ENCODE data around the gene MRPL1. TPM values are rescaled to one million over a fixed set of nuclear protein-coding genes. Genes with fewer than 3 reads are reported as not detected.

MRPL1 gene
- total RNA-seq, 1 experiment from 2014 or later: 53.3 TPM

GRCh38 chr4:77821775-77822174 lies 40.9 kb upstream of the MRPL1 start:
- POLR2A ChIA-PET: interaction anchor here (1.4 to 6.4 kb wide), 4 partner anchors 10 to 100 kb away, joined by 4 to 332 read pairs (median 60); partner anchors contain the start of gene MRPL1

GRCh38 chr4:77826275-77826674 lies 36.4 kb upstream of the MRPL1 start:
- ChIA-PET POLR2A (interaction anchor here (1.4 kb wide), 1 partner anchor 36 kb away, joined by 5 read pairs; the partner anchor contains the start of gene MRPL1), CTCF (interaction anchor here (0.6 to 1.2 kb wide), 2 partner anchors 11 to 67 kb away, joined by 4 read pairs; no protein-coding TSS in a partner anchor)
- no peak overlapping the region for H3K4me3 Mint-ChIP-seq (ENCODE audit: unreplicated experiment)
- intact Hi-C loops (cut with micrococcal nuclease): no loop called here
- no peaks in the 10 kb centered on the region for H3K36me3 Mint-ChIP-seq (ENCODE audit: insufficient read depth, unreplicated experiment)
- no peak for DNase-seq (ENCODE audit: unreplicated experiment)
- H3K27ac Mint-ChIP-seq (ENCODE audit: low read depth, unreplicated experiment): no peak overlapping the region
- no peaks in the 10 kb centered on the region for H3K27me3 Mint-ChIP-seq (ENCODE audit: insufficient read depth, unreplicated experiment)
- TF ChIP-seq CTCF (IDR thresholded peaks at IDR 0.05; ENCODE audit: unreplicated experiment): no peak
- no TSS peak for BruUV-seq (replicated peaks)
- peaks cover 9% of the 10 kb centered on the region for H3K4me1 Mint-ChIP-seq (ENCODE audit: insufficient read depth, unreplicated experiment)
- no peaks in the 10 kb centered on the region for H3K9me3 Mint-ChIP-seq (ENCODE audit: unreplicated experiment)

More at GRCh38 chr4:77821775-77822174, 40.9 kb upstream of the MRPL1 start:
- H3K36me3 Mint-ChIP-seq (ENCODE audit: insufficient read depth, unreplicated experiment): no peaks in the 10 kb centered on the region
- H3K4me3 Mint-ChIP-seq (ENCODE audit: unreplicated experiment): peak overlapping the region; percentile 93
- intact Hi-C loops (cut with micrococcal nuclease): no loop called here
- BruUV-seq (replicated peaks): no TSS peak
- no peaks in the 10 kb centered on the region for H3K27me3 Mint-ChIP-seq (ENCODE audit: insufficient read depth, unreplicated experiment)
- DNase-seq (ENCODE audit: unreplicated experiment): no peak
- TF ChIP-seq CTCF (IDR thresholded peaks at IDR 0.05; ENCODE audit: unreplicated experiment): no peak
- no peaks in the 10 kb centered on the region for H3K9me3 Mint-ChIP-seq (ENCODE audit: unreplicated experiment)
- H3K27ac Mint-ChIP-seq (ENCODE audit: low read depth, unreplicated experiment): peak overlapping the region; percentile 96
- CTCF ChIA-PET: no interaction called here
- peaks cover 22% of the 10 kb centered on the region for H3K4me1 Mint-ChIP-seq (ENCODE audit: insufficient read depth, unreplicated experiment)

- no peak overlapping the region for H3K27ac Mint-ChIP-seq (ENCODE audit: low read depth, unreplicated experiment)
- intact Hi-C loops (cut with micrococcal nuclease): no loop called here
- H3K27me3 Mint-ChIP-seq (ENCODE audit: insufficient read depth, unreplicated experiment): no peaks in the 10 kb centered on the region
- TF ChIP-seq CTCF (IDR thresholded peaks at IDR 0.05; ENCODE audit: unreplicated experiment): no peak
- no peaks in the 10 kb centered on the region for H3K36me3 Mint-ChIP-seq (ENCODE audit: insufficient read depth, unreplicated experiment)
- no peak overlapping the region for H3K4me3 Mint-ChIP-seq (ENCODE audit: unreplicated experiment)
- no peak for DNase-seq (ENCODE audit: unreplicated experiment)
- H3K4me1 Mint-ChIP-seq (ENCODE audit: insufficient read depth, unreplicated experiment): no peaks in the 10 kb centered on the region
- CTCF ChIA-PET: interaction anchor here (0.5 to 1.2 kb wide), 3 partner anchors 10 to 654 kb away, joined by 3 to 4 read pairs (median 3); no protein-coding TSS in a partner anchor
- POLR2A ChIA-PET: interaction anchor here (1.2 to 1.9 kb wide), 2 partner anchors 10 to 35 kb away, joined by 3 to 5 read pairs; partner anchors contain the start of gene MRPL1
- H3K9me3 Mint-ChIP-seq (ENCODE audit: unreplicated experiment): no peaks in the 10 kb centered on the region
- BruUV-seq (replicated peaks): no TSS peak
These were observed 35.3 kb upstream of the MRPL1 start for GRCh38 chr4:77827343-77827742.

GRCh38 chr4:77833126-77833724 lies 29.4 kb upstream of the MRPL1 start:
- Mint-ChIP-seq H3K4me3 (ENCODE audit: unreplicated experiment) (no peak overlapping the region), H3K27ac (ENCODE audit: low read depth, unreplicated experiment) (peak overlapping the region; percentile 89), H3K9me3 (ENCODE audit: unreplicated experiment) (no peaks in the 10 kb centered on the region), H3K36me3 (ENCODE audit: insufficient read depth, unreplicated experiment) (no peaks in the 10 kb centered on the region), H3K27me3 (ENCODE audit: insufficient read depth, unreplicated experiment) (no peaks in the 10 kb centered on the region), H3K4me1 (ENCODE audit: insufficient read depth, unreplicated experiment) (peaks cover 8% of the 10 kb centered on the region)
- peak; percentile 17 for DNase-seq (ENCODE audit: unreplicated experiment)
- POLR2A ChIA-PET: interaction anchor here (0.8 to 6.7 kb wide), 10 partner anchors 9 to 95 kb away, joined by 3 to 99 read pairs (median 5); partner anchors contain the start of genes CNOT6L and MRPL1
- no peak for TF ChIP-seq CTCF (IDR thresholded peaks at IDR 0.05; ENCODE audit: unreplicated experiment)
- no TSS peak for BruUV-seq (replicated peaks)
- CTCF ChIA-PET: interaction anchor here (0.5 to 1.1 kb wide), 2 partner anchors 15 to 16 kb away, joined by 3 to 6 read pairs; no protein-coding TSS in a partner anchor
- intact Hi-C loops (cut with micrococcal nuclease): no loop called here

Data from MCF 10A (cell line).